HG03521 (cell line): Measurements from ENCODE around the gene GAGE12F.
"Not testable (repeated sequence)": the region's sequence is repeated elsewhere in the genome, so short reads cannot be mapped to it uniquely, and the experiment has no call there.

Experiments
- ATAC-seq: cut with Tn5 transposase; IDR thresholded peaks from one replicate; pipeline ENCODE4 v1.9.1; 2021; ENCODE audit warnings: mild to moderate bottlenecking, moderate library complexity; ENCODE audit not compliant: unreplicated experiment

GAGE12F gene

GRCh38 chrX:49560542-49560941 is at the start of gene GAGE12F:
Gene GAGE12F, plus strand, starts transcription at chrX:49560842. Its CDS starts 1,155 bp downstream, at chrX:49561997.
- ATAC-seq: not testable (repeated sequence)

- ATAC-seq: not testable (repeated sequence)
Measured at GRCh38 chrX:49531877-49532276, 28.8 kb upstream of the GAGE12F start, which contains the start of gene GAGE12C. Gene GAGE12C, plus strand, starts transcription at chrX:49532177. Its CDS starts 1,155 bp downstream, at chrX:49533332.

GRCh38 chrX:49541433-49541832 is 19.2 kb upstream of the GAGE12F start, which contains the start of gene GAGE12D:
Gene GAGE12D, plus strand, starts transcription at chrX:49541733. Its CDS starts 1,155 bp downstream, at chrX:49542888.
- not testable (repeated sequence) for ATAC-seq

GRCh38 chrX:49550989-49551388 is 9.7 kb upstream of the GAGE12F start, which contains the start of gene GAGE12E:
Gene GAGE12E, plus strand, starts transcription at chrX:49551289. Its CDS starts 1,155 bp downstream, at chrX:49552444.
- not testable (repeated sequence) for ATAC-seq

- not testable (repeated sequence) for ATAC-seq
Measured at GRCh38 chrX:49568728-49569127, 8.1 kb downstream of the GAGE12F start.

- ATAC-seq: not testable (repeated sequence)
Measured at GRCh38 chrX:49569152-49569551, 8.5 kb downstream of the GAGE12F start.

- ATAC-seq: not testable (repeated sequence)
Measured at GRCh38 chrX:49570100-49570499, 9.5 kb downstream of the GAGE12F start, which contains the start of gene GAGE12G. Gene GAGE12G, plus strand, starts transcription at chrX:49570400. Its CDS starts 1,155 bp downstream, at chrX:49571555.

- ATAC-seq: not testable (repeated sequence)
Measured at GRCh38 chrX:49579649-49580048, 19.0 kb downstream of the GAGE12F start, which contains the start of gene GAGE12H. Gene GAGE12H, plus strand, starts transcription at chrX:49579949. Its CDS starts 1,155 bp downstream, at chrX:49581104.

GRCh38 chrX:49589196-49589595 is 28.6 kb downstream of the GAGE12F start, which contains the start of gene GAGE2A:
Gene GAGE2A, plus strand, starts transcription at chrX:49589496. Its CDS starts 1,155 bp downstream, at chrX:49590651.
- not testable (repeated sequence) for ATAC-seq

- not testable (repeated sequence) for ATAC-seq
Measured at GRCh38 chrX:49589769-49590478, 29.3 kb downstream of the GAGE12F start.

- ATAC-seq: not testable (repeated sequence)
Measured at GRCh38 chrX:49590488-49590887, 29.8 kb downstream of the GAGE12F start.

GRCh38 chrX:49598720-49599119 is 38.1 kb downstream of the GAGE12F start, which contains the start of gene GAGE1:
Gene GAGE1, plus strand, starts transcription at chrX:49599020. Its CDS starts 1,155 bp downstream, at chrX:49600175.
- not testable (repeated sequence) for ATAC-seq

- no peak for ATAC-seq
Measured at GRCh38 chrX:49610718-49611310, 50.2 kb downstream of the GAGE12F start.
